H7 (cell line): ENCODE data around the gene ST3GAL2. TPM values are rescaled to one million over a fixed set of nuclear protein-coding genes. Genes with fewer than 3 reads are reported as not detected.
"Not testable (repeated sequence)": the region's sequence is repeated elsewhere in the genome, so short reads cannot be mapped to it uniquely, and the experiment has no call there.

Experiments used
- DNase-seq: peaks from one replicate; pipeline ENCODE4 v3.0.0; 2012
- H3K27me3 ChIP-seq: 2 replicates; pipeline ENCODE4 v1.6.0; 2011; ENCODE audit warnings: mild to moderate bottlenecking, low read length; ENCODE audit not compliant: control insufficient read depth, insufficient read depth
- H3K36me3 ChIP-seq: replicated peaks from 2 replicates; pipeline ENCODE4 v1.5.1; 2011; ENCODE audit warnings: low read length; ENCODE audit not compliant: control insufficient read depth, insufficient read depth
- H3K4me3 ChIP-seq: 2 replicates; pipeline ENCODE4 v1.5.1; 2011; ENCODE audit warnings: low read depth, mild to moderate bottlenecking, control low read depth, low read length, moderate library complexity; ENCODE audit not compliant: insufficient read depth
- total RNA-seq: library from RNA; depleted of rRNA; stranded (reverse); fragments of >200 nt; shearing (Covaris generic); gene quantifications from 2 replicates; pipeline ENCODE4 v1.2.3, GENCODE V29; 2014

The ST3GAL2 gene
- total RNA-seq, 1 experiment from 2014 or later: 62.7 TPM

GRCh38 chr16:70380919-70381603 lies 57.8 kb downstream of the ST3GAL2 start:
- Histone ChIP-seq H3K4me3 (peak overlapping the region; percentile 87), H3K27me3 (no peaks in the 10 kb centered on the region), H3K36me3 (peaks cover 8% of the 10 kb centered on the region)
- DNase-seq: peak; percentile 99

GRCh38 chr16:70380248-70380918 lies 58.5 kb downstream of the ST3GAL2 start:
- Histone ChIP-seq H3K27me3 (no peaks in the 10 kb centered on the region), H3K36me3 (peaks cover 8% of the 10 kb centered on the region), H3K4me3 (peak overlapping the region; percentile 87)
- DNase-seq: peak; percentile 63

GRCh38 chr16:70378869-70379493 lies 59.9 kb downstream of the ST3GAL2 start:
- H3K27me3 ChIP-seq: no peaks in the 10 kb centered on the region
- DNase-seq: no peak
- H3K36me3 ChIP-seq: peaks cover 8% of the 10 kb centered on the region
- no peak overlapping the region for H3K4me3 ChIP-seq

- no peak for DNase-seq
- H3K36me3 ChIP-seq: peaks cover 6% of the 10 kb centered on the region; the same call in 1 of the 2 replicates
- H3K4me3 ChIP-seq: no peak overlapping the region
- H3K27me3 ChIP-seq: no peaks in the 10 kb centered on the region
These were observed 61.1 kb downstream of the ST3GAL2 start for GRCh38 chr16:70377782-70378181.

- DNase-seq: no peak
- no peaks in the 10 kb centered on the region for H3K27me3 ChIP-seq
- no peak overlapping the region for H3K4me3 ChIP-seq
- H3K36me3 ChIP-seq: peaks cover 12% of the 10 kb centered on the region
These were observed 63.0 kb downstream of the ST3GAL2 start for GRCh38 chr16:70375636-70376611.

GRCh38 chr16:70374213-70374612 lies 64.7 kb downstream of the ST3GAL2 start:
- Histone ChIP-seq H3K4me3 (no peak overlapping the region), H3K36me3 (peaks cover 17% of the 10 kb centered on the region), H3K27me3 (no peaks in the 10 kb centered on the region)
- DNase-seq: no peak

- DNase-seq: no peak
- Histone ChIP-seq H3K27me3 (no peaks in the 10 kb centered on the region), H3K4me3 (no peak overlapping the region), H3K36me3 (peaks cover 17% of the 10 kb centered on the region)
These were observed 65.8 kb downstream of the ST3GAL2 start for GRCh38 chr16:70372921-70373728.

- Histone ChIP-seq H3K4me3 (no peak overlapping the region), H3K36me3 (peaks cover 23% of the 10 kb centered on the region), H3K27me3 (no peaks in the 10 kb centered on the region)
- no peak for DNase-seq
These were observed 68.0 kb downstream of the ST3GAL2 start for GRCh38 chr16:70370924-70371323.

GRCh38 chr16:70370145-70370544 lies 68.8 kb downstream of the ST3GAL2 start:
- peak; percentile 61 for DNase-seq
- H3K27me3 ChIP-seq, H3K4me3 ChIP-seq: not testable (repeated sequence)
- H3K36me3 ChIP-seq: peaks cover 26% of the 10 kb centered on the region

GRCh38 chr16:70364399-70364798 lies 74.5 kb downstream of the ST3GAL2 start:
- no peak for DNase-seq
- Histone ChIP-seq H3K4me3 (no peak overlapping the region), H3K36me3 (peaks cover 33% of the 10 kb centered on the region), H3K27me3 (no peaks in the 10 kb centered on the region)

- no peaks in the 10 kb centered on the region for H3K27me3 ChIP-seq
- DNase-seq: no peak
- H3K4me3 ChIP-seq: no peak overlapping the region
- peaks cover 34% of the 10 kb centered on the region for H3K36me3 ChIP-seq
These were observed 79.3 kb downstream of the ST3GAL2 start for GRCh38 chr16:70359552-70359951.

GRCh38 chr16:70349783-70350182 lies 89.1 kb downstream of the ST3GAL2 start:
- Histone ChIP-seq H3K27me3 (no peaks in the 10 kb centered on the region), H3K4me3 (no peak overlapping the region), H3K36me3 (peaks cover 11% of the 10 kb centered on the region)
- no peak for DNase-seq

GRCh38 chr16:70348991-70349390 lies 89.9 kb downstream of the ST3GAL2 start:
- DNase-seq: no peak
- H3K36me3 ChIP-seq: peaks cover 9% of the 10 kb centered on the region
- no peak overlapping the region for H3K4me3 ChIP-seq
- H3K27me3 ChIP-seq: no peaks in the 10 kb centered on the region
